GM12891 (cell line): ENCODE measurements around the gene MUTYH.

ENCODE experiments used
- PAX5 ChIP-seq: IDR thresholded peaks from 2 replicates; pipeline ENCODE4 v1.6.1; 2011; ENCODE audit warnings: low read length, moderate library complexity, mild to moderate bottlenecking; ENCODE audit not compliant: insufficient read depth, severe bottlenecking
- POLR2A ChIP-seq: IDR thresholded peaks from 2 replicates; pipeline ENCODE4 v1.6.1; 2011; ENCODE audit warnings: low read depth, low read length, control low read depth
- POLR2AphosphoS5 ChIP-seq: IDR thresholded peaks from 2 replicates; pipeline ENCODE4 v1.6.1; 2011; ENCODE audit warnings: low read depth, low read length, control low read depth

DNA sequence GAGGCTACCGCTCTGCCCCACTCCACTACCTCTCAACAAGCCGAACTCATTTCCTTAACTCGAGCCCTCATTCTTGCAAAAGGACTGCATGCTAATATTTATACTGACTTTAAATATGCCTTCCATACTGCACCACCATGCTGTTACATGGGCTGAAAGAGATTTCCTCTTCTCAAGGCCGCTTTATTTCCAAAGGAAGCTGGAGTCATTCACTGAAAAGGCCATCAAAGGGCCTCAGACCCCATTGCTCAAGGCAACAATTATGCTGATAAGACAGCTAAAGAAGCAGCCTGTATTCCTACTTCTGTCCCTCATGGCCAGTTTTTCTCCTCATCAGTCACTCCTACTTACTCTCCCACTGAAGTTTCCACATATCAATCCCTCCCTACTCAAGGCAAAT lies 20.5 kb downstream of the MUTYH start:
- TF ChIP-seq POLR2A (no peak), POLR2AphosphoS5 (no peak), PAX5 (no peak)
